ENCODE data around the gene UGT1A3. TPM values are rescaled to one million over a fixed set of nuclear protein-coding genes. Genes with fewer than 3 reads are reported as not detected.

UGT1A3 gene
- total and polyA plus RNA-seq, 10 of the 15 experiments (the other 5 are each of a cell fraction or from before 2014, with no cell fraction given): not detected

GRCh38 chr2:233817361-233817911 lies 88.6 kb downstream of the UGT1A3 start:
- WGBS (ENCODE audit: insufficient coverage, insufficient replicate concordance, low lambda C conversion rate, missing lambda C conversion rate): 26% methylated on average over 3 of the region's 3 CpGs
- H3K4me2 ChIP-seq (ENCODE audit: control insufficient read depth, insufficient read depth): no peak overlapping the region
- RAD21 ChIA-PET (ENCODE audit: unreplicated experiment): no interaction called here
- POLR2A ChIA-PET: no interaction called here
- BruUV-seq (replicated peaks): no TSS peak
- FAIRE-seq (no peak), ATAC-seq (no peak), DNase-seq (ENCODE audit: low read depth, low spot score) (no peak)
- H4K20me1 ChIP-seq (ENCODE audit: control insufficient read depth, insufficient read depth): no peaks in the 10 kb centered on the region
- no peaks in the 10 kb centered on the region for H3K79me2 ChIP-seq (ENCODE audit: control insufficient read depth, insufficient read depth, low read length)
- TF ChIP-seq, protein P1, sequence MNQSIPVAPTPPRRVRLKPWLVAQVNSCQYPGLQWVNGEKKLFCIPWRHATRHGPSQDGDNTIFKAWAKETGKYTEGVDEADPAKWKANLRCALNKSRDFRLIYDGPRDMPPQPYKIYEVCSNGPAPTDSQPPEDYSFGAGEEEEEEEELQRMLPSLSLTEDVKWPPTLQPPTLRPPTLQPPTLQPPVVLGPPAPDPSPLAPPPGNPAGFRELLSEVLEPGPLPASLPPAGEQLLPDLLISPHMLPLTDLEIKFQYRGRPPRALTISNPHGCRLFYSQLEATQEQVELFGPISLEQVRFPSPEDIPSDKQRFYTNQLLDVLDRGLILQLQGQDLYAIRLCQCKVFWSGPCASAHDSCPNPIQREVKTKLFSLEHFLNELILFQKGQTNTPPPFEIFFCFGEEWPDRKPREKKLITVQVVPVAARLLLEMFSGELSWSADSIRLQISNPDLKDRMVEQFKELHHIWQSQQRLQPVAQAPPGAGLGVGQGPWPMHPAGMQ (IDR thresholded peaks at IDR 0.05; ENCODE audit: borderline replicate concordance): no peak
- TF ChIP-seq SMARCA5 (IDR thresholded peaks at IDR 0.05): no peak
- no peak for TF ChIP-seq E2F4 (IDR thresholded peaks at IDR 0.05; ENCODE audit: low read depth, low read length)
- no peaks in the 10 kb centered on the region; a peak in 3 of 4 replicates for H3K27me3 ChIP-seq (replicated peaks in 1 of 2; ENCODE audit: control insufficient read depth in 2 of 2, insufficient read depth in 2 of 2, low read length in 1 of 2)
- intact Hi-C loops (cut with micrococcal nuclease; ENCODE audit: unreplicated experiment): no loop called here
- H2AFZ ChIP-seq (ENCODE audit: control insufficient read depth, low read depth, low read length): no peak overlapping the region
- no peak overlapping the region for H3K4me3 ChIP-seq
- no peaks in the 10 kb centered on the region for H3K4me1 ChIP-seq (ENCODE audit: control insufficient read depth, insufficient read depth, low read length)
- H3K36me3 ChIP-seq (ENCODE audit: control insufficient read depth in 2 of 2, insufficient read depth in 2 of 2, low read length in 1 of 2): no peaks in the 10 kb centered on the region
- no peak overlapping the region for H3K9ac ChIP-seq (ENCODE audit: control insufficient read depth, insufficient read depth, low read length)
- H3K9me3 ChIP-seq (replicated peaks; ENCODE audit: control insufficient read depth, insufficient read depth, low read length): no peaks in the 10 kb centered on the region
- SMC1A ChIA-PET (ENCODE audit: uncharacterized antibody, unreplicated experiment): no interaction called here
- in situ Hi-C loops (cut with MboI): no loop called here
- H3K27ac ChIP-seq (ENCODE audit: control insufficient read depth, insufficient read depth): no peak overlapping the region
- CTCF ChIA-PET: no interaction called here

- SMC1A ChIA-PET (ENCODE audit: uncharacterized antibody, unreplicated experiment): no interaction called here
- no peaks in the 10 kb centered on the region for H3K9me3 ChIP-seq (replicated peaks; ENCODE audit: control insufficient read depth, insufficient read depth, low read length)
- WGBS (ENCODE audit: insufficient coverage, insufficient replicate concordance, low lambda C conversion rate, missing lambda C conversion rate): 29% methylated on average over 11 of the region's 11 CpGs
- no peaks in the 10 kb centered on the region for H4K20me1 ChIP-seq (ENCODE audit: control insufficient read depth, insufficient read depth)
- no peak for ATAC-seq
- no peak for DNase-seq (ENCODE audit: low read depth, low spot score)
- in situ Hi-C loops (cut with MboI) (no loop called here), intact Hi-C loops (cut with micrococcal nuclease; ENCODE audit: unreplicated experiment) (no loop called here)
- POLR2A ChIA-PET: no interaction called here
- H3K4me2 ChIP-seq (ENCODE audit: control insufficient read depth, insufficient read depth): no peak overlapping the region
- no peaks in the 10 kb centered on the region for H3K79me2 ChIP-seq (ENCODE audit: control insufficient read depth, insufficient read depth, low read length)
- H3K4me1 ChIP-seq (ENCODE audit: control insufficient read depth, insufficient read depth, low read length): no peaks in the 10 kb centered on the region
- no peak for FAIRE-seq
- H3K4me3 ChIP-seq: no peak overlapping the region
- H3K27me3 ChIP-seq (replicated peaks in 1 of 2; ENCODE audit: control insufficient read depth in 2 of 2, insufficient read depth in 2 of 2, low read length in 1 of 2): no peaks in the 10 kb centered on the region; a peak in 3 of 4 replicates
- no peak overlapping the region for H3K27ac ChIP-seq (ENCODE audit: control insufficient read depth, insufficient read depth)
- no peak overlapping the region for H3K9ac ChIP-seq (ENCODE audit: control insufficient read depth, insufficient read depth, low read length)
- no TSS peak for BruUV-seq (replicated peaks)
- no peaks in the 10 kb centered on the region for H3K36me3 ChIP-seq (ENCODE audit: control insufficient read depth in 2 of 2, insufficient read depth in 2 of 2, low read length in 1 of 2)
- RAD21 ChIA-PET (ENCODE audit: unreplicated experiment): no interaction called here
- CTCF ChIA-PET: no interaction called here
- TF ChIP-seq NR2C2 (IDR thresholded peaks at IDR 0.05; ENCODE audit: borderline replicate concordance, control insufficient read depth, insufficient read length, low read depth) (no peak), NR2C1 (IDR thresholded peaks at IDR 0.05) (no peak), SIX5 (IDR thresholded peaks at IDR 0.05; ENCODE audit: low read depth, low read length, severe bottlenecking) (no peak), POLR2AphosphoS5 (IDR thresholded peaks at IDR 0.05; ENCODE audit: low read length) (no peak)
- no peak overlapping the region for H2AFZ ChIP-seq (ENCODE audit: control insufficient read depth, low read depth, low read length)
Measured at GRCh38 chr2:233817995-233818638, 89.3 kb downstream of the UGT1A3 start.

Measured in GM12878 (cell line).